K562 (cell line): ENCODE results near the gene BRCA1. TPM values are rescaled to one million over a fixed set of nuclear protein-coding genes. Genes with fewer than 3 reads are reported as not detected.

Source experiments
- ATAC-seq: fragments of 200-7000 bp; cut with Tn5 transposase; 3 replicates; pipeline ENCODE4 v1.9.1; 2020; ENCODE audit warnings: moderate library complexity
- BruUV-seq: library from RNA; stranded (reverse); fragments of 400-500 nt; replicated peaks from 2 replicates; lab custom pipeline; 2021; lab: Mats Ljungman, UMichigan
- CTCF ChIA-PET: fragments of 300-600 bp; formaldehyde crosslinking; extraction: SDS; loops from one replicate; lab custom pipeline; 2021; ENCODE audit warnings: low intra/inter-chr PET ratio; lab: Yijun Ruan, JAX
- POLR2A ChIA-PET: fragments of 300-600, 350-650 bp; sonication (Branson Sonifier 250); formaldehyde crosslinking; extraction: SDS; loops from one replicate; lab custom pipeline; 2021; ENCODE audit warnings: antibody characterized with exemption, inconsistent platforms; lab: Yijun Ruan, JAX
- DNase-seq, 4 experiments: peaks; one replicate each; pipeline versions ENCODE4 v3.0.0 to v3.0.0-alpha.2; 2011 to 2018; ENCODE audit warnings: low spot score in 3 of 4, mixed read lengths in 3 of 4; ENCODE audit errors: extremely low read depth in 1 of 4
- FAIRE-seq: peaks from 2 replicates; lab custom pipeline; 2011; peaks lifted over from hg19 to GRCh38; lab: Jason Lieb, UNC
- H2AFZ ChIP-seq: 2 replicates; pipeline ENCODE4 v1.6.0; 2011; ENCODE audit warnings: low read depth, low read length, control low read depth, inconsistent platforms
- H3K27ac ChIP-seq: fragments of 200-600 bp; 3 replicates; pipeline ENCODE4 v1.8.0; 2011; ENCODE audit warnings: low read depth, mild to moderate bottlenecking, control low read depth, inconsistent platforms, low read length, moderate library complexity, mixed read lengths; ENCODE audit errors: extremely low read depth
- H3K27me3 ChIP-seq, 2 experiments: fragments of 300-600 bp in 1 of 2; 2 replicates in 1 of 2; 3 replicates in 1 of 2; pipeline versions ENCODE4 v1.6.0 to v1.8.0; 2011; ENCODE audit warnings: inconsistent platforms in 2 of 2, low read length in 2 of 2, mild to moderate bottlenecking in 1 of 2, mixed read lengths in 1 of 2, moderate library complexity in 1 of 2; ENCODE audit not compliant: control insufficient read depth in 2 of 2, insufficient read depth in 2 of 2
- H3K36me3 ChIP-seq: fragments of 300-600 bp; 3 replicates; pipeline ENCODE4 v1.8.0; 2011; ENCODE audit warnings: mild to moderate bottlenecking, low read length, inconsistent platforms; ENCODE audit not compliant: control insufficient read depth, insufficient read depth
- H3K4me1 ChIP-seq, 2 experiments: fragments of 200-600 bp in 1 of 2; replicated peaks in 1 of 2; 2 replicates in 1 of 2; 3 replicates in 1 of 2; pipeline versions ENCODE4 v1.5.1 to v1.8.0; 2011; ENCODE audit warnings: inconsistent platforms in 2 of 2, low read length in 2 of 2, mild to moderate bottlenecking in 1 of 2, mixed read lengths in 1 of 2, moderate library complexity in 1 of 2; ENCODE audit not compliant: control insufficient read depth in 2 of 2, insufficient read depth in 2 of 2
- H3K4me2 ChIP-seq: 2 replicates; pipeline ENCODE4 v1.6.1; 2011; ENCODE audit warnings: low read length, control low read depth, inconsistent platforms, mixed read lengths; ENCODE audit not compliant: insufficient read depth
- H3K4me3 ChIP-seq: fragments of 200-600 bp; sonication (generic), shearing (Covaris generic); 2 replicates; pipeline ENCODE4 v1.5.1; 2016; ENCODE audit warnings: control low read depth, inconsistent platforms
- H3K79me2 ChIP-seq: fragments of 200-600 bp; 3 replicates; pipeline ENCODE4 v1.8.0; 2011; ENCODE audit warnings: low read length, inconsistent platforms; ENCODE audit not compliant: control insufficient read depth, insufficient read depth
- H3K9ac ChIP-seq, 2 experiments: 2 replicates each; pipeline versions ENCODE4 v1.6.0 to v1.6.1; 2011; ENCODE audit warnings: low read depth in 2 of 2, low read length in 2 of 2, control low read depth in 1 of 2, inconsistent platforms in 1 of 2, mild to moderate bottlenecking in 1 of 2, mixed read lengths in 1 of 2; ENCODE audit not compliant: insufficient read depth in 1 of 2
- H3K9me1 ChIP-seq: one replicate; pipeline ENCODE4 v1.6.0; 2011; ENCODE audit warnings: inconsistent platforms, mild to moderate bottlenecking, low read length, moderate library complexity; ENCODE audit not compliant: control insufficient read depth, insufficient read depth
- H3K9me3 ChIP-seq: replicated peaks from 2 replicates; pipeline ENCODE4 v1.5.1; 2011; ENCODE audit warnings: low read depth, low read length, inconsistent platforms; ENCODE audit not compliant: control insufficient read depth, insufficient read depth
- H4K20me1 ChIP-seq: replicated peaks from 2 replicates; pipeline ENCODE4 v1.6.1; 2011; ENCODE audit warnings: low read length, inconsistent platforms, mixed read lengths; ENCODE audit not compliant: control insufficient read depth, insufficient read depth
- ARID1B ChIP-seq: fragments of 450-650 bp; IDR thresholded peaks from 2 replicates; pipeline ENCODE4 v1.6.1; 2016; ENCODE audit warnings: antibody characterized with exemption, mild to moderate bottlenecking, inconsistent platforms
- DMBX1 ChIP-seq: fragments of 250-450 bp; sonication (Bioruptor Pico); IDR thresholded peaks from 2 replicates; pipeline ENCODE4 v1.8.0; 2022; ENCODE audit warnings: inconsistent platforms, mild to moderate bottlenecking, moderate library complexity, borderline replicate concordance
- GMEB1 ChIP-seq: fragments of 250-450 bp; sonication (Bioruptor Pico); IDR thresholded peaks from 2 replicates; pipeline ENCODE4 v1.4.0; 2020; ENCODE audit warnings: mild to moderate bottlenecking
- HMBOX1 ChIP-seq: sonication (generic); IDR thresholded peaks from 2 replicates; pipeline ENCODE4 v1.6.1; 2016
- KLF1 ChIP-seq: fragments of 450-650 bp; IDR thresholded peaks from 2 replicates; pipeline ENCODE4 v1.6.1; 2016; ENCODE audit warnings: missing genetic modification characterization, missing compliant biosample characterization
- LARP7 ChIP-seq: fragments of 450-650 bp; IDR thresholded peaks from 2 replicates; pipeline ENCODE4 v1.6.1; 2016
- RAD51 ChIP-seq: fragments of 450-650 bp; IDR thresholded peaks from 2 replicates; pipeline ENCODE4 v1.7.1; 2016; ENCODE audit warnings: low read depth, mild to moderate bottlenecking, borderline replicate concordance
- TEAD1 ChIP-seq, 2 experiments: fragments of 450-650 bp in 1 of 2; sonication (generic) in 1 of 2; formaldehyde crosslinking; IDR thresholded peaks; 2 replicates each; pipeline versions ENCODE4 v1.4.0 to v1.8.0; 2020 to 2022; ENCODE audit warnings: mild to moderate bottlenecking in 2 of 2, missing genetic modification reagents in 1 of 2
- TOE1 ChIP-seq, 2 experiments: fragments of 450-650 bp in 1 of 2; sonication (generic) in 1 of 2; formaldehyde crosslinking in 1 of 2; IDR thresholded peaks; 2 replicates each; pipeline versions ENCODE4 v1.7.1 to v1.8.0; 2016 to 2022; ENCODE audit warnings: borderline replicate concordance in 2 of 2, mild to moderate bottlenecking in 2 of 2, antibody characterized with exemption in 1 of 2, inconsistent platforms in 1 of 2, low read depth in 1 of 2, missing genetic modification reagents in 1 of 2, moderate library complexity in 1 of 2
- USF2 ChIP-seq: sonication (generic); formaldehyde crosslinking; IDR thresholded peaks from 2 replicates; pipeline ENCODE4 v1.5.0; 2020; ENCODE audit warnings: missing genetic modification reagents
- ZBTB7A ChIP-seq: IDR thresholded peaks from 2 replicates; pipeline ENCODE4 v1.6.1; 2011; ENCODE audit warnings: low read depth, mild to moderate bottlenecking, low read length, moderate library complexity, borderline replicate concordance; ENCODE audit not compliant: control insufficient read depth
- WGBS: fragments of 100-300 bp; shearing (Covaris generic); methylation state at CpG from one replicate; pipeline ENCODE4 v1.1.6; 2016; ENCODE audit warnings: low coverage, mixed read lengths; ENCODE audit not compliant: insufficient coverage; ENCODE audit errors: missing lambda C conversion rate; 5-methylcytosine and 5-hydroxymethylcytosine counted together
- in situ Hi-C: fragments of 300-500 bp; cut with MboI; formaldehyde crosslinking; loops from 4 replicates; pipeline ENCODE4 v1.15.0; 2018; ENCODE audit warnings: inconsistent platforms, mixed read lengths
- intact Hi-C: fragments of 100-400 bp; cut with micrococcal nuclease; formaldehyde crosslinking; loops from 2 replicates; pipeline ENCODE4 v1.14.2; 2022
- polyA plus RNA-seq, 8 experiments: library from polyadenylated mRNA; depleted of rRNA in 4 of 8; stranded (reverse) in 5 of 8; unstranded in 3 of 8; fragments of >200 nt; fragmentation: Nextera tagmentation in 2 of 8; fragmentation: Illumina TruSeq in 1 of 8; extraction: Ambion mirVana in 2 of 8; extraction: Trizol in 1 of 8; gene quantifications; 2 replicates each; pipeline versions ENCODE4 v1.2.1 to v1.2.3, GENCODE V29; 2011 to 2014; ENCODE audit warnings: inconsistent platforms in 1 of 8, missing spikeins in 1 of 8
- total RNA-seq, 7 experiments: library from RNA; depleted of rRNA in 6 of 7; stranded (reverse); fragments of >200 nt in 6 of 7; fragmentation: Illumina TruSeq in 2 of 7; extraction: Trizol in 2 of 7; gene quantifications; 2 replicates each; pipeline versions ENCODE4 v1.2.1 to v1.2.3, GENCODE V29; 2011 to 2021; ENCODE audit warnings: low replicate concordance in 1 of 7
- TF ChIP-seq, protein P1 (sequence below): sonication (generic); formaldehyde crosslinking; IDR thresholded peaks from 2 replicates; pipeline ENCODE4 v1.8.0; 2022; ENCODE audit warnings: missing genetic modification reagents, mild to moderate bottlenecking, moderate library complexity, borderline replicate concordance
- TF ChIP-seq, protein P2 (sequence below): IDR thresholded peaks from 2 replicates; pipeline ENCODE4 v1.6.1; 2014; ENCODE audit warnings: antibody characterized with exemption

Gene BRCA1
- total and polyA plus RNA-seq, 9 of the 15 experiments (the other 6 are each of a cell fraction or from before 2014, with no cell fraction given): 25.9 to 95.3 (median 62.3) TPM

GRCh38 chr17:43011728-43012472 lies 113.3 kb downstream of the BRCA1 start:
- FAIRE-seq: peak; percentile 85
- TF ChIP-seq GMEB1: 0 out of 2 replicates have a peak, but pooled peaks have one; percentile 9
- peak; percentile 61 for TF ChIP-seq USF2 (CRISPR knock-in tag)
- no peak for TF ChIP-seq KLF1 (tag)
- no peak for TF ChIP-seq LARP7
- TF ChIP-seq DMBX1: 0 out of 2 replicates have a peak, but pooled peaks have one; percentile 11
- TF ChIP-seq, protein P1, sequence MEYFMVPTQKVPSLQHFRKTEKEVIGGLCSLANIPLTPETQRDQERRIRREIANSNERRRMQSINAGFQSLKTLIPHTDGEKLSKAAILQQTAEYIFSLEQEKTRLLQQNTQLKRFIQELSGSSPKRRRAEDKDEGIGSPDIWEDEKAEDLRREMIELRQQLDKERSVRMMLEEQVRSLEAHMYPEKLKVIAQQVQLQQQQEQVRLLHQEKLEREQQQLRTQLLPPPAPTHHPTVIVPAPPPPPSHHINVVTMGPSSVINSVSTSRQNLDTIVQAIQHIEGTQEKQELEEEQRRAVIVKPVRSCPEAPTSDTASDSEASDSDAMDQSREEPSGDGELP (CRISPR knock-in tag): peak; percentile 40; the same call in 1 of the 2 replicates
- TF ChIP-seq, protein P2, sequence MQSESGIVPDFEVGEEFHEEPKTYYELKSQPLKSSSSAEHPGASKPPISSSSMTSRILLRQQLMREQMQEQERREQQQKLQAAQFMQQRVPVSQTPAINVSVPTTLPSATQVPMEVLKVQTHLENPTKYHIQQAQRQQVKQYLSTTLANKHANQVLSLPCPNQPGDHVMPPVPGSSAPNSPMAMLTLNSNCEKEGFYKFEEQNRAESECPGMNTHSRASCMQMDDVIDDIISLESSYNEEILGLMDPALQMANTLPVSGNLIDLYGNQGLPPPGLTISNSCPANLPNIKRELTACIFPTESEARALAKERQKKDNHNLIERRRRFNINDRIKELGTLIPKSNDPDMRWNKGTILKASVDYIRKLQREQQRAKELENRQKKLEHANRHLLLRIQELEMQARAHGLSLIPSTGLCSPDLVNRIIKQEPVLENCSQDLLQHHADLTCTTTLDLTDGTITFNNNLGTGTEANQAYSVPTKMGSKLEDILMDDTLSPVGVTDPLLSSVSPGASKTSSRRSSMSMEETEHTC: peak; percentile 27; the same call in 1 of the 2 replicates
- TF ChIP-seq ARID1B: peak; percentile 23
- TF ChIP-seq HMBOX1: peak; percentile 80
- TF ChIP-seq TEAD1 (CRISPR knock-in tag; IDR thresholded peaks at IDR 0.05): 0 out of 4 replicates have a peak, but pooled peaks of 1 of the 2 experiments have one; percentile 47
- peak; percentile 48; the same call in 1 of the 2 replicates for TF ChIP-seq ZBTB7A
- TF ChIP-seq RAD51: peak; percentile 52; the same call in 1 of the 2 replicates
- TF ChIP-seq TOE1 (IDR thresholded peaks at IDR 0.05; ENCODE audit: borderline replicate concordance): peak; percentile 82
- TF ChIP-seq TOE1 (CRISPR knock-in tag; IDR thresholded peaks at IDR 0.05; ENCODE audit: borderline replicate concordance, low read depth): no peak

More at GRCh38 chr17:43011728-43012472, 113.3 kb downstream of the BRCA1 start:
- peaks cover 39% of the 10 kb centered on the region; the same call in 2 of the 3 replicates for H3K36me3 ChIP-seq
- DNase-seq (peak in 2 of 4 experiments; percentile 41 to 75), ATAC-seq (peak; percentile 65)
- no peaks in the 10 kb centered on the region for H3K9me1 ChIP-seq
- peak overlapping the region; percentile 58 for H3K4me2 ChIP-seq
- H3K4me3 ChIP-seq: no peak overlapping the region
- H3K79me2 ChIP-seq: no peaks in the 10 kb centered on the region; the same call in 2 of the 3 replicates
- WGBS: 45% methylated on average over 14 of the region's 15 CpGs
- CTCF ChIA-PET: no interaction called here
- in situ Hi-C loops: loop anchor here (10.0 kb wide), 1 partner anchor 303 kb away; no protein-coding TSS in a partner anchor
- peak overlapping the region; percentile 64 for H3K27ac ChIP-seq
- peak overlapping the region; percentile 76 for H2AFZ ChIP-seq
- no peaks in the 10 kb centered on the region for H3K27me3 ChIP-seq
- H3K4me1 ChIP-seq: peaks cover 19 to 29% of the 10 kb centered on the region in 2 experiments
- POLR2A ChIA-PET: interaction anchor here (0.6 to 4.0 kb wide), 10 partner anchors 7 to 356 kb away, joined by 3 to 31 read pairs (median 6); partner anchors contain the start of genes RPL27 and VAT1
- H3K9ac ChIP-seq: peak overlapping the region; percentile 33 to 86
- no peaks in the 10 kb centered on the region; the same call in 1 of the 2 replicates for H3K9me3 ChIP-seq
- no TSS peak for BruUV-seq
- H4K20me1 ChIP-seq: peaks cover 4% of the 10 kb centered on the region; the same call in 1 of the 2 replicates
- intact Hi-C loops: no loop called here
